ENCODE results near the gene NSD2. TPM values are rescaled to one million over a fixed set of nuclear protein-coding genes. Genes with fewer than 3 reads are reported as not detected.

Gene NSD2
- total and polyA plus RNA-seq, 9 of the 15 experiments (the other 6 are each of a cell fraction or from before 2014, with no cell fraction given): 6.4 to 126 (median 58.8) TPM

DNA sequence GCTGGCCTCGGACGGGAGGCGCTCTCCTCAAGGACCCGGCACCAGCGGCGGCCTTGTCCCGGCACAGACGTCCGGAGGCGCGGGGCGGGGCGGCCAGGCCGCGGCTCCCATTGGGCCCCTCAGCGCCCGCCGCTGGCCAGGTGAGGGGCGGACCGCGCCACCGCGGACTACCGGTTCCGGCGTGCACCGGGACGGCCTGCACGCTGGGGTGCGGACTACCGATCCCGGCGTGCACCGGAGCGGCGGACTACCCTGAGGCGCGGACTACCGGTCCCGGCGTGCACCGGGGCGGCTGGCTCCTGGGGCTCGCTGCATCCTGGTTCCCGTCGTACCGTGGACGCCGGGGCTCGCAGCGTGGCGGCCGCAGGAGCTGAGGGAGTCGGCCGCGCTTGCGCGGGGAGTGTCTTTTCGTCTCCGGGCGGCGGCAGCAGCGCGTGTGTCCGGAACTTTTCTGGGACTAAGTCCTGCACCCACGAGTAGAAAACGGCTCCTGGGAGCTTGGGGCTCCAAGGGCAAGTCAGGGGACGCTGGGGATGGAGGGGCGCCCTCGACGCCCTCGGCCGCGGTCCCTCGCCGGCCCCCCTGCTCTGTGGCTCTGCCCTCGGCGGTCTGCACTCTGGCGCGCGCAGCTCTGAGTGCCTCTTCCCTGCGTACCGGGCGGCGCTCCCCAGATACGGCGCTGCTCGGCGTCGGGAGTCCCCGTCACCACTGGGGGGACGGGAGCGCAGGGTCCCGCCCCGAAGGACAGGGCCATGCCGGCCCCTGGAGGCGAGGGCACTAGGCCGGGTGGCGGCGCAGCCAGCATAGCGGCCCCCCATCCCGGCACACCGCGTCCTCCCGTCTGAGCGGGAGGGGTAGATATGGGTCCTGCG, 14.9 kb upstream of the NSD2 start, which contains the start of gene LETM1 (continued):
- TF ChIP-seq, protein P1, sequence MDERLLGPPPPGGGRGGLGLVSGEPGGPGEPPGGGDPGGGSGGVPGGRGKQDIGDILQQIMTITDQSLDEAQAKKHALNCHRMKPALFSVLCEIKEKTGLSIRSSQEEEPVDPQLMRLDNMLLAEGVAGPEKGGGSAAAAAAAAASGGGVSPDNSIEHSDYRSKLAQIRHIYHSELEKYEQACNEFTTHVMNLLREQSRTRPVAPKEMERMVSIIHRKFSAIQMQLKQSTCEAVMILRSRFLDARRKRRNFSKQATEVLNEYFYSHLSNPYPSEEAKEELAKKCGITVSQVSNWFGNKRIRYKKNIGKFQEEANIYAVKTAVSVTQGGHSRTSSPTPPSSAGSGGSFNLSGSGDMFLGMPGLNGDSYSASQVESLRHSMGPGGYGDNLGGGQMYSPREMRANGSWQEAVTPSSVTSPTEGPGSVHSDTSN (CRISPR knock-in tag; IDR thresholded peaks at IDR 0.05; ENCODE audit: low read depth): no peak
- TF ChIP-seq, protein P1 (tag; conservative IDR thresholded peaks at IDR 0.05; ENCODE audit: low read depth): no peak
- no peak for TF ChIP-seq NR2F6 (CRISPR knock-in tag; IDR thresholded peaks at IDR 0.05)
- TF ChIP-seq, protein P2, sequence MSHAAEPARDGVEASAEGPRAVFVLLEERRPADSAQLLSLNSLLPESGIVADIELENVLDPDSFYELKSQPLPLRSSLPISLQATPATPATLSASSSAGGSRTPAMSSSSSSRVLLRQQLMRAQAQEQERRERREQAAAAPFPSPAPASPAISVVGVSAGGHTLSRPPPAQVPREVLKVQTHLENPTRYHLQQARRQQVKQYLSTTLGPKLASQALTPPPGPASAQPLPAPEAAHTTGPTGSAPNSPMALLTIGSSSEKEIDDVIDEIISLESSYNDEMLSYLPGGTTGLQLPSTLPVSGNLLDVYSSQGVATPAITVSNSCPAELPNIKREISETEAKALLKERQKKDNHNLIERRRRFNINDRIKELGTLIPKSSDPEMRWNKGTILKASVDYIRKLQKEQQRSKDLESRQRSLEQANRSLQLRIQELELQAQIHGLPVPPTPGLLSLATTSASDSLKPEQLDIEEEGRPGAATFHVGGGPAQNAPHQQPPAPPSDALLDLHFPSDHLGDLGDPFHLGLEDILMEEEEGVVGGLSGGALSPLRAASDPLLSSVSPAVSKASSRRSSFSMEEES (CRISPR knock-in tag; IDR thresholded peaks at IDR 0.05): no peak
- TF ChIP-seq, protein P3, sequence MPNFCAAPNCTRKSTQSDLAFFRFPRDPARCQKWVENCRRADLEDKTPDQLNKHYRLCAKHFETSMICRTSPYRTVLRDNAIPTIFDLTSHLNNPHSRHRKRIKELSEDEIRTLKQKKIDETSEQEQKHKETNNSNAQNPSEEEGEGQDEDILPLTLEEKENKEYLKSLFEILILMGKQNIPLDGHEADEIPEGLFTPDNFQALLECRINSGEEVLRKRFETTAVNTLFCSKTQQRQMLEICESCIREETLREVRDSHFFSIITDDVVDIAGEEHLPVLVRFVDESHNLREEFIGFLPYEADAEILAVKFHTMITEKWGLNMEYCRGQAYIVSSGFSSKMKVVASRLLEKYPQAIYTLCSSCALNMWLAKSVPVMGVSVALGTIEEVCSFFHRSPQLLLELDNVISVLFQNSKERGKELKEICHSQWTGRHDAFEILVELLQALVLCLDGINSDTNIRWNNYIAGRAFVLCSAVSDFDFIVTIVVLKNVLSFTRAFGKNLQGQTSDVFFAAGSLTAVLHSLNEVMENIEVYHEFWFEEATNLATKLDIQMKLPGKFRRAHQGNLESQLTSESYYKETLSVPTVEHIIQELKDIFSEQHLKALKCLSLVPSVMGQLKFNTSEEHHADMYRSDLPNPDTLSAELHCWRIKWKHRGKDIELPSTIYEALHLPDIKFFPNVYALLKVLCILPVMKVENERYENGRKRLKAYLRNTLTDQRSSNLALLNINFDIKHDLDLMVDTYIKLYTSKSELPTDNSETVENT (CRISPR knock-in tag; IDR thresholded peaks at IDR 0.05): peak; percentile 3; the same call in 1 of the 2 replicates

Measured in K562 (cell line).